ENCODE results near the gene BMP8A.
"Not testable (repeated sequence)": the region's sequence is repeated elsewhere in the genome, so short reads cannot be mapped to it uniquely, and the experiment has no call there.

BMP8A gene

DNA sequence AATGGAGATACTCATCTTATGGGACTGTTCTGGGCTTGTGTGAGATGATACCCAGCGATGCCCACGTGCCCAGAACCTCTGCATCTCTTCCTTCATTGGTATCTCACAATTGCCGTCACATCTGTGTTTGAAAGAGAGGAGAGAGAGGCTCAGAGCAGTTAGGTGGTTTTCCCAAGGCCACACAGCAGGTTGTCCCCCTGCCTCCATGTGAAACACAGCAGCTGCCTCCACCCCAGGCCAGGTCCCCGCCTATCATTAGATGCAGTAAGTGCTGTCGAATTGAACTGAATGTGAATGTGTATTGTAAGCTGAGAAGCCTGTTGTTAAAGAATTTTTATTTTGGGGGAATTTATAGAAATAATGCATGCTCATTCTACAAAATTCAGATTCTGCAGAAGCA lies 5.1 kb downstream of the BMP8A start:
- not testable (repeated sequence) for H3K23ac ChIP-seq (ENCODE audit: low read length in 2 of 2); H2AK5ac ChIP-seq (ENCODE audit: low read length, severe bottlenecking); H3K4ac ChIP-seq (ENCODE audit: low read depth in 1 of 2, low read length in 2 of 2); H3K4me3 ChIP-seq (ENCODE audit: insufficient read depth in 1 of 2, low read depth in 1 of 2, low read length in 2 of 2); DNase-seq; H4K91ac ChIP-seq (ENCODE audit: low read length); H2BK120ac ChIP-seq (ENCODE audit: low read depth, low read length); H3K27ac ChIP-seq (ENCODE audit: low read length, poor library complexity, severe bottlenecking); H4K8ac ChIP-seq (ENCODE audit: low read length); H3K79me1 ChIP-seq (replicated peaks; ENCODE audit: low read length, poor library complexity, severe bottlenecking); H2BK12ac ChIP-seq (ENCODE audit: low read length in 2 of 2); H2BK5ac ChIP-seq (ENCODE audit: low read depth, low read length, poor library complexity, severe bottlenecking); H2BK15ac ChIP-seq (ENCODE audit: low read depth, poor library complexity, severe bottlenecking); H3K18ac ChIP-seq (ENCODE audit: low read depth in 1 of 2, low read length in 2 of 2); H3K9ac ChIP-seq (ENCODE audit: low read length); H3K14ac ChIP-seq (ENCODE audit: low read length in 2 of 2); H3K4me2 ChIP-seq (ENCODE audit: low read length, poor library complexity, severe bottlenecking); H3K9me3 ChIP-seq (ENCODE audit: control insufficient read depth, low read length); H2AFZ ChIP-seq (ENCODE audit: low read depth, low read length); H3K36me3 ChIP-seq (ENCODE audit: control insufficient read depth in 1 of 2, insufficient read depth in 2 of 2, low read depth in 1 of 2, low read length in 2 of 2)
- 100% methylated on average over 3 of the region's 5 CpGs for WGBS
- Histone ChIP-seq H3K27me3 (ENCODE audit: control insufficient read depth in 1 of 2, insufficient read depth in 1 of 2, low read length in 2 of 2) (peaks cover 16 to 36% of the 10 kb centered on the region in 2 experiments), H3K4me1 (ENCODE audit: control insufficient read depth, insufficient read depth, low read depth, low read length) (peaks cover 12% of the 10 kb centered on the region)

DNA sequence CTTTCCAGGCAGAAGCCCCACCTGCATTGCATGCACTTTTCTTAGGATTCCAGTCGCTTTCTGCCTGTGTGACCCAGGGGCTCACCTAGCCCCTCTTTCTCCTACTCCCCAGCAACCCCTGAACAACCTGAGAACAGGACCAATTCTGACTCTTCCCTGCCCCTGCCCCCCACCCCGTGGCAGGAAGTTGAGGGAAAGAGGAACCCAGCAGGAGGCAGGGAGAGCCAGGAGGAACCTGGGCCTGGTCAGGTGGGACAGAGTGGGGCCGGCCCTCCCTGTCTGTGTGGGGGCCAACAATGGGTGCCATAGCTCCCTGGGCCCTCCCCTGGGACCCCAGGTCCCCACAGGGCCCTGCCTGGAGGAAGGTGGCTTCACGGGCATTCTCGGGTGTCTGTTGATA lies 6.1 kb downstream of the BMP8A start:
- no peak overlapping the region for H2AFZ ChIP-seq (ENCODE audit: low read depth, low read length)
- H2BK12ac ChIP-seq (ENCODE audit: low read length in 2 of 2) = no peak overlapping the region
- H3K14ac ChIP-seq (ENCODE audit: low read length in 2 of 2) = no peak overlapping the region
- H3K4me2 ChIP-seq (ENCODE audit: low read length, poor library complexity, severe bottlenecking) = no peak overlapping the region
- no peak for DNase-seq
- no peak overlapping the region for H4K91ac ChIP-seq (ENCODE audit: low read length)
- peaks cover 5% of the 10 kb centered on the region for H3K4me1 ChIP-seq (ENCODE audit: control insufficient read depth, insufficient read depth, low read depth, low read length)
- H3K27ac ChIP-seq (ENCODE audit: low read length, poor library complexity, severe bottlenecking) = no peak overlapping the region
- H3K4ac ChIP-seq (ENCODE audit: low read depth in 1 of 2, low read length in 2 of 2) = no peak overlapping the region
- H3K23ac ChIP-seq (ENCODE audit: low read length in 2 of 2) = peak overlapping the region in 1 of 2 experiments; percentile 89
- no peak overlapping the region for H2BK15ac ChIP-seq (ENCODE audit: low read depth, poor library complexity, severe bottlenecking)
- H3K4me3 ChIP-seq (ENCODE audit: insufficient read depth in 1 of 2, low read depth in 1 of 2, low read length in 2 of 2) = no peak overlapping the region
- no peak overlapping the region for H3K18ac ChIP-seq (ENCODE audit: low read depth in 1 of 2, low read length in 2 of 2)
- H3K9ac ChIP-seq (ENCODE audit: low read length) = no peak overlapping the region
- H2BK5ac ChIP-seq (ENCODE audit: low read depth, low read length, poor library complexity, severe bottlenecking) = no peak overlapping the region
- H4K8ac ChIP-seq (ENCODE audit: low read length) = no peak overlapping the region
- 73% methylated on average over 3 of the region's 5 CpGs for WGBS
- peak overlapping the region; percentile 66 for H2AK5ac ChIP-seq (ENCODE audit: low read length, severe bottlenecking)
- no peak overlapping the region for H2BK120ac ChIP-seq (ENCODE audit: low read depth, low read length)
- H3K27me3 ChIP-seq (ENCODE audit: control insufficient read depth in 1 of 2, insufficient read depth in 1 of 2, low read length in 2 of 2) = peaks cover 13 to 30% of the 10 kb centered on the region in 2 experiments
- no peaks in the 10 kb centered on the region for H3K79me1 ChIP-seq (replicated peaks; ENCODE audit: low read length, poor library complexity, severe bottlenecking)
- peaks cover 0 to 6% of the 10 kb centered on the region in 2 experiments for H3K36me3 ChIP-seq (ENCODE audit: control insufficient read depth in 1 of 2, insufficient read depth in 2 of 2, low read depth in 1 of 2, low read length in 2 of 2)
- peaks cover 3% of the 10 kb centered on the region for H3K9me3 ChIP-seq (ENCODE audit: control insufficient read depth, low read length)

DNA sequence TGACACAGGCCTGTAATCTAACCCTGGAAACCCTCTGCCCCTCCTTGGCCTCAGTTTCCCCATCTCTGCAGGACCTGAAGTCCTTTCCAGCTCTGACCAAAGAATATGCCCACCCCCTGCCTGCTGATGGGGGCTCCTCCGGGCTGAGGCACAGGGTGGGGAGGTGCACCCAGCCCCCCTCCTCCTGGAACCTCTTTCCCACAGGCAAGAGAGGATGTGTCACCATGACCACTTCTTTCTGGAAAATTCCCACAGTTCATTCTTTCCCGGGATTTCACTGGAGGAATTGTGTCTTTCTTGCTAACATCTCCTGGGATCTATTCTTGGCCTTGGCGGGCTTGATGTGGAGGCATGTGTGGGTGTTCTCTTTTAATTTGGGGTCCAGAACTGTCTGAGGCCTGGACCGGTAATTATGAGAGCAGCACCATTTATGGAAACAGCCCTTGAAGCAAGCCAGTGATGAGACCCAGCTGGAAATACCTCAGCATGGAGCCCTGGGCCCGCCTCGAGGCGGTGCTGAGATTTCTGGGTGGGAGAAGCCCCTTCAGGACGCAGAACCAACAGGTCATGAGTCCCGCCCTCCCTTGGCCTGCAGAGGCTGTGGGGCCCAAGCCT lies 6.8 kb downstream of the BMP8A start:
- H3K4ac ChIP-seq (ENCODE audit: low read depth in 1 of 2, low read length in 2 of 2) = not testable (repeated sequence)
- WGBS = 84% methylated on average over 3 of the region's 9 CpGs
- peak; percentile 51 for DNase-seq

DNA sequence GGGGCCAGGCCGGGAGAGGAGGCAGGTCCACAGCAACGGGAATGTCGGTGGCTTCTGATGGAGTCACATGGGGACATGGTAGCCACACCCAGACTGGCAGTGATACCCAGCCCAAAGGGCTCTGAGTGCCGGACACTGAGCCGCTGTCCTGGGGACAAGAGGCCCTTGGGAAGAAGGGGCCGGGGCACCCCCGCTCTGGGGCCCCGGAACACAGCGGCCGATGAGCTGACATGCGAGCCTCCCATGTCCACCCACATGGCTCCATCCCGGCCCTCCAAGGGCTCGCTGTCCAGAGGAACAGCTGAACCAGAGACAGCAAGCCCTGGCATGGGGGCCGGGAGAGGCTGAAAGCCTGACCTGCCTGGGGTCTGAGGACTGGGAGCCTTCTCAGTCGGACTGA lies 7.4 kb downstream of the BMP8A start:
- not testable (repeated sequence) for H3K79me1 ChIP-seq (replicated peaks; ENCODE audit: low read length, poor library complexity, severe bottlenecking); H3K4me1 ChIP-seq (ENCODE audit: control insufficient read depth, insufficient read depth, low read depth, low read length); H3K18ac ChIP-seq (ENCODE audit: low read depth in 1 of 2, low read length in 2 of 2); H2BK12ac ChIP-seq (ENCODE audit: low read length in 2 of 2); H2AFZ ChIP-seq (ENCODE audit: low read depth, low read length); H3K36me3 ChIP-seq (ENCODE audit: control insufficient read depth in 1 of 2, insufficient read depth in 2 of 2, low read depth in 1 of 2, low read length in 2 of 2); H3K4me3 ChIP-seq (ENCODE audit: insufficient read depth in 1 of 2, low read depth in 1 of 2, low read length in 2 of 2); H2BK120ac ChIP-seq (ENCODE audit: low read depth, low read length); H3K4ac ChIP-seq (ENCODE audit: low read depth in 1 of 2, low read length in 2 of 2); H3K27ac ChIP-seq (ENCODE audit: low read length, poor library complexity, severe bottlenecking); H3K14ac ChIP-seq (ENCODE audit: low read length in 2 of 2); H3K4me2 ChIP-seq (ENCODE audit: low read length, poor library complexity, severe bottlenecking); H4K8ac ChIP-seq (ENCODE audit: low read length); H3K23ac ChIP-seq (ENCODE audit: low read length in 2 of 2); H3K9me3 ChIP-seq (ENCODE audit: control insufficient read depth, low read length); H2AK5ac ChIP-seq (ENCODE audit: low read length, severe bottlenecking); H4K91ac ChIP-seq (ENCODE audit: low read length); DNase-seq; H2BK5ac ChIP-seq (ENCODE audit: low read depth, low read length, poor library complexity, severe bottlenecking); H2BK15ac ChIP-seq (ENCODE audit: low read depth, poor library complexity, severe bottlenecking); H3K9ac ChIP-seq (ENCODE audit: low read length)
- 100% methylated on average over 6 of the region's 15 CpGs for WGBS
- H3K27me3 ChIP-seq (ENCODE audit: control insufficient read depth in 1 of 2, insufficient read depth in 1 of 2, low read length in 2 of 2) = peaks cover under 1 to 20% of the 10 kb centered on the region in 2 experiments

More for the DNA sequence above, 6.8 kb downstream of the BMP8A start:
- not testable (repeated sequence) for H2BK5ac ChIP-seq (ENCODE audit: low read depth, low read length, poor library complexity, severe bottlenecking); H3K9me3 ChIP-seq (ENCODE audit: control insufficient read depth, low read length); H3K18ac ChIP-seq (ENCODE audit: low read depth in 1 of 2, low read length in 2 of 2); H4K8ac ChIP-seq (ENCODE audit: low read length); H3K4me3 ChIP-seq (ENCODE audit: insufficient read depth in 1 of 2, low read depth in 1 of 2, low read length in 2 of 2); H4K91ac ChIP-seq (ENCODE audit: low read length); H3K9ac ChIP-seq (ENCODE audit: low read length); H3K4me2 ChIP-seq (ENCODE audit: low read length, poor library complexity, severe bottlenecking); H2BK120ac ChIP-seq (ENCODE audit: low read depth, low read length); H2AFZ ChIP-seq (ENCODE audit: low read depth, low read length); H2BK12ac ChIP-seq (ENCODE audit: low read length in 2 of 2); H3K27ac ChIP-seq (ENCODE audit: low read length, poor library complexity, severe bottlenecking); H2BK15ac ChIP-seq (ENCODE audit: low read depth, poor library complexity, severe bottlenecking); H3K36me3 ChIP-seq (ENCODE audit: control insufficient read depth in 1 of 2, insufficient read depth in 2 of 2, low read depth in 1 of 2, low read length in 2 of 2); H3K4me1 ChIP-seq (ENCODE audit: control insufficient read depth, insufficient read depth, low read depth, low read length); H3K79me1 ChIP-seq (replicated peaks; ENCODE audit: low read length, poor library complexity, severe bottlenecking); H3K23ac ChIP-seq (ENCODE audit: low read length in 2 of 2); H2AK5ac ChIP-seq (ENCODE audit: low read length, severe bottlenecking)
- H3K27me3 ChIP-seq (ENCODE audit: control insufficient read depth in 1 of 2, insufficient read depth in 1 of 2, low read length in 2 of 2) = peaks cover 7 to 24% of the 10 kb centered on the region in 2 experiments
- H3K14ac ChIP-seq (ENCODE audit: low read length in 2 of 2) = peak overlapping the region in 1 of 2 experiments; percentile 15
